HuH-7 (cell line): Measurements from ENCODE around the gene SRM.
"Not testable (repeated sequence)": the region's sequence is repeated elsewhere in the genome, so short reads cannot be mapped to it uniquely, and the experiment has no call there.

Experiments used
- DNase-seq: peaks from one replicate; pipeline ENCODE4 v3.0.0; 2011; ENCODE audit warnings: low spot score

Gene SRM

GRCh38 chr1:11064942-11065341 is 5.1 kb upstream of the SRM start:
- no peak for DNase-seq

DNA sequence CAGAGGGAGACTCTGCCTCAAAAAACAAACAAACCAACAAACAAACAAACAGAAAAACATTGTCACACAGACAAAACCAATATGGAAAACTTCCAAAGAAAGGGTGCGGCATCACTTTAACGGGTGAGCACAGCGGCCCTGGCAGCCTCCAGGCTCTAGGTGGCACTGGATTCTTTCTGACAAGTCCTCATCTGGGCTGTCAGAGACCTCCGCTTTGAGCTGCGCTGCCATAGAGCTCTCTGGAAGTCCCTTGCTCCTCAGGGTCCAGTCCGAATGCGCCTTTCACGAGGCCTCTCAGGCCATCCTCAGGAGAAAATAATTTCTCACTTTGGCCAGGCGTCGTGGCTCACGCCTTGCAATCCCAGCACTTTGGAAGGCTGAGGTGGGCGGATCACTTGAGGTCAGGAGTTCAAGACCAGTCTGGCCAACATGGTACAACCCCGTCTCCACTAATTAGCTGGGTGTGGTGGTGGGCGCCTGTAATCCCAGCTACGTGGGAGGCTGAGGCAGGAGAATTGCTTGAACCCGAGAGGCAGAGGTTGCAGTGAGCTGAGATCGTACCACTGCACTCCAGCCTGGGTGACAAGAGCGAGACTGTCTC is 4.2 kb upstream of the SRM start:
- DNase-seq: not testable (repeated sequence)

DNA sequence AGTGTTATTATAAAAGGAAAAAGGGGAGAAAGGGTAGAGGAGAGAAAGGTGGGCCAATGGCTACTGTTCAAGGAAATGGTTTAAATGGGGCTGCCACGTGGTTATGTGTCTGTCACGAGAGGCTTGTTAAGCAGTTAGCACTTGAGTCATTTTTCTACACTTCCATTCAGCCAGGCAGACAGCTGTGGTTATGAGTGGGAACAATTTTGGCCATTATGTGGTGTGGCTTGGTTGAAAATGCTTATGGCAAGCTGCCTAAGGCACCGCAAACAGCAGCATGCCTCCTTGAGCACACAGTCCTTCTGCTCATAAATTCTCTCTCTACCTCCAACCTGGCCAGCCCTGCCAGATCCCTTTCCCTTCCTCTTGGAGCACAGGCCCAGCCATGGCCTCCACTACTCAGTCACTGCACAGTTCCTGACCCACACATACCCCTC is 3.2 kb upstream of the SRM start:
- no peak for DNase-seq

DNA sequence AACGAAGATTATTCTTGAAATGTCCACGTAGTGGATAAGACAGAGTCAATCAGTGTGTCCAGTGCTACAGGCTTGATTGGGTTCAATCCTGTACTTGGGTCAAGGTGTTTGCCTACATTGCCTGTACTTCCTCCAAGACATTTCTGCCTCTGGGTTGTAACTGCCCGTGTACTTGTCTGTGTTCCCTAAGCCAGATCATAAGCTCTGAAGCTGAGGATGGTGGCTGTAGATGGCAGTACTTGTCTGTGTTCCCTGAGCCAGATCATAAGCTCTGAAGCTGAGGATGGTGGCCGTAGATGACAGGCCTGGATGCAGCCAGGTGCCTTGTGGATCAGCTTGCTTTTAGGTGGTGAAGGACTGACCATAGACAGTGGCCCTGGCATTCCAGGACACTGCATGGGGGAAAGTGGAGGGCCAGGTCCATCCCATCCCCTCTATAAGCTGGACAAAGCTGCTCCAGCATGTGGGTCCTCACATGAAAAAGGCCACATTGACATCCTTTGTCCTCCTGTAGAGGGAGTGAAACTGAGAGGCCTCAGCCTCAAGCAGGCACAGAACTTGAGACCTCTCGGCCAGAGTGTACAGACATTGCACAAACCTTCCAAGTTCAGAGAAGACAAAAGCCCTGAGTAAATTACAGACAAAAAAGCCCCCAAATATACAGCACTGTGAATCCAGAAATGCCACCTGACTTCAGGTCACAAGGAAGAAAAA is 2.0 kb upstream of the SRM start:
- peak; percentile 52 for DNase-seq

GRCh38 chr1:11059155-11059967 is 457 bp downstream of the SRM start:
- DNase-seq: no peak

DNA sequence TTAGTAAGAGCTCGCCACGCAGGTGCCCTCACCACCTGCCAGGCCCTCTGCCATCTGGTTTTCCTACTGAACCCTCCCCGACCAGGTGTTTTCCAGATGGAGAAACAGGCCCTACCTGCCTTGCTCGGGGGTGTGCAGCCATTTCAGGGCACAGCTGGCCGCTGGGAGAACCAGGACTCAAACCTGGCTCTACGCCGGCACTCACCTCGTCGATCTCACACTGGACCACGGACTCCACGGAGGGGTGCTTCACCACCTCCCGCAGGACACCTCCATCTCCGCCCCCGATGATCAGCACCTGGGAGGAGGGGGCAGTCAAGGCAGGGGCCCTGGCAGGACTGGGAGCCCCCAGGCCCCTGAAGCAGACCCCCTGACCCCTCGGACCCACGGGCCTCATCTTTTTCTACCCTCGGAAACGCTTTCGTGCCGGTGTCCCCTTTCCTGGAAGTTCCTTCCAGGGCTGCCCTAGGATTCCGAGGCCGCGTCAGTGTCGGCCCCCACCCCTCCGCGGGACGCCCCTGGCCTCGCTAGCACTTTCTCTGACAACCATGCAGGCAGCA is 1.1 kb downstream of the SRM start:
- DNase-seq: peak; percentile 30

GRCh38 chr1:11058026-11058425 is 1.8 kb downstream of the SRM start:
- DNase-seq: no peak

DNA sequence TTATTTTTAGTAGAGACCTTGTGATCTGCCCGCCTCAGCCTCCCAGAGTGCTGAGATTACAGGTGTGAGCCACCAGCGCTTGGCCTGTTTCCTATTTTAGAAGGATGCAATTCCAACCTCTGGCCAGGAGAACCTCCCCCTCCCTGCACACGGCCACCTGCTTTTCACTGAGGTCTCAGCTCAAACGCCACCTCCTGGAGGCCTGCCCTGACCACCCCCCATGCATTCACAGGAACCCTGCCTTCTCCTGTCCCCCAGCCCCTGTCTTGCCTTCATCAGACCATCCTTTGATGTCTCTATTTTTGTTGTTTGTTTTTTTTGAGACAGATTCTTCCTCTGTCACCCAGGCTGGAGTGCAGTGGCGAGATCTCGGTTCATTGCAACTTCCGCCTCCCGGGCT is 2.3 kb downstream of the SRM start:
- DNase-seq: no peak

DNA sequence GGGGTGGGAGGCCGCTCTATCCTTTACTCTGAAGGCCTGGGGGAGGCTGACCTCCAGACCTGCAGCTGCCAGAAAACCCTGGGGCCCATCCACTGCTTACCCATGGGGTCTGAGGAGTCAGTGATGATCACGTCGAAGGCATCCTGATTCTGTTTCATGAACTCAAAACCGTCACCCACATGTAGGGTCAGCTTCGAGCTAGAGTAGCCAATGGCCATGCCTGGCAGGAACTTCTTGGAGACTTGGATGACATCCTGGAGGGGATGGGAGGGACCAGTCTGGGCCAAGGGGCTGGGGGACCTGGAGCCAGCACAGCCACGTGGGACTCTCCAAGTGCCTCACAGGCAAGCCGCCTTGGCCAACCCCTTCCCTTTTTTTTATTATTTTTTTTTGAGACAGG is 3.3 kb downstream of the SRM start:
- DNase-seq: no peak

DNA sequence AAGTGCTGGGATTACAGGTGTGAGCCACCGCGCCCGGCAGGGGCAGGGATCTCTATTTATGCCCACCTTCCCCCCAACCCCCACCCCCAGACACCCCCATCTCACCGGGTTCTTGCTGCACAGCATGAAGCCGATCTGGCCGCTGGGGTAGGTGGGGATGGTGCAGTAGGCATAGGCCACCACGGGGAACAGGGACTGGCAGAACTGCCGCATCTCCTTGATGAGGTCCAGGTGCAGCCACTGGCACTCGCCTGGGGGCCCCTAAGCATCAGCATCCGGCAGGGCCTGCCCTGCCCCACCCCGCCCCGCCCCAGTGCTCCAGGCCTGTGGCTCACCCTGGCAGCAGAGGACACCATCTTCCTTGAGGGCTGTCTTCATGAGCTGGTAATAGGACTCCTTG is 4.1 kb downstream of the SRM start:
- no peak for DNase-seq

DNA sequence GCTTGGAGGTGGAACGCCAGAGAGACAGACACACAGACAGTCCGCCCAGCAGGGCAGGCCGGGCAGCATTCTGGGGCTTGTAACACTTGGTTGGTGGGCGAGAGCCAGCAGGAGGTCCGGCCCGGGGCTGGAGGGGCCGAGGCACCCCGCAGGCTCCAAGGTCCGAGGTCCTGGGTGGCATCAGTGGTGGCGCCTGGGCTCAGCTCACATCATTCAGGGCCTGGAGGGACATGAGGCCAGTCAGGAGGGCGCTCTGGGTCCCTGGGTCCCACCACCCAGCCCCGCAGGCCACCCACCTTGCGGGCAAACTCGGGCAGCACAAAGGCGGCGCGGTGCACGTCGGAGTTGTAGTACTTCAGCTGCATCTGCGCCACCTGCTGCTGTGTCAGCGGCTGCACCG is 5.2 kb downstream of the SRM start:
- DNase-seq: no peak

DNA sequence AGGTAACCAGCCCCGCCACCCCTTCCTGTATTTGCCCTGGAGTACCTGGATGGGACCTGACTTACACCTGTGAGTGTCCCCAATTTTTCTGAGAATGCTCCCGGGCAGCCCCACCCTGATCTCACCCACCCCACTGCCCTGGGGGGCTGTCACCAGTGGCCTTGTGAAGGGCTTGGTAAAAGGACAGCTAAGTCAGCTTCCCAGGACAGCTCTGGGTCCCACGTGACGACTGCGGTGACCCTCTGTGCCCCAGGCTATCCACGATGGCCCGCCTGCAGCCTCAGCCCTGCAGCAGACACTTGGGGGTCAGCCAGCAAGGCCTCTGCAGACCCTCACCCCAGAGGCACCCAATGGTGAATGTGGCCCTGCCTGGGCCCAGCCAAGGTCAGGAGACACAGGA is 5.6 kb downstream of the SRM start:
- no peak for DNase-seq

- peak; percentile 46 for DNase-seq
Measured at GRCh38 chr1:11053758-11054137, 6.1 kb downstream of the SRM start.

GRCh38 chr1:11052839-11053757 is 6.7 kb downstream of the SRM start:
- no peak for DNase-seq

DNA sequence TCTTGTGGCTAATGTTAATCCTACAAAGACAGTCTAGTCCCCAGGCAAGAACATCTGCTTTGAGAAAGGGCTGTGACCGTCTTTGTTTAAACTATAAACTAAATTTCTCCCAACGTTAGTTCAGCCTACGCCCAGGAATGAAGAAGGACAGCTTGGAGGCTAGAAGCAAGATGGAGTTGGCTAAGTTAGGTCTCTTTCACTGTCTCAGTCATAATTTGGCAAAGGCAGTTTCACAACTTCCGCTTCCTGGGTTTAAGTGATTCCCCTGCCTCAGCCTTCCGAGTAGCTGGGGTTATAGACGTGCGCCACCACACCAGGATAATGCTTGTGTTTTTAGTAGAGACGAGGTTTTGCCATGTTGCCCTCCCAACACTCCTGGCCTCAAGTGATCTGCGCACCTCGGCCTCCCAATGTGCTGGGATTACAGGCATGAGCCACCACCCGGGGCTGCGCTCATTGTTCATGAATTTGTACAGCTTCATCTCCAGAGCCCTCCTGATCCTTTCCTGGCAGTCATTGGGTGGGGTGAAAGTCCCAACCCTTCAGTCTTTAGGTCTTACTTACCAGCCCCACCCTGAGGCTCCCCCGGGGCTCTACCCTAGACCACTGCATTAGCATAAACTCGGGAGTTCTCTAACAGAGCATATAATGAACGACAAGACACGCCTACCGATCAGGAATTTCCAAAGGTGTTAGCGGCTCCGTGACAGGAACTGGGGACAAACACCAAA is 7.9 kb downstream of the SRM start:
- no peak for DNase-seq

GRCh38 chr1:11051121-11051520 is 8.7 kb downstream of the SRM start:
- DNase-seq: not testable (repeated sequence)

GRCh38 chr1:11046625-11047365 is 13.0 kb downstream of the SRM start, which contains the start of gene MASP2:
TSS of gene MASP2 (minus strand) at chr1:11047239. CDS start at chr1:11047207, 32 bp downstream.
- no peak for DNase-seq

DNA sequence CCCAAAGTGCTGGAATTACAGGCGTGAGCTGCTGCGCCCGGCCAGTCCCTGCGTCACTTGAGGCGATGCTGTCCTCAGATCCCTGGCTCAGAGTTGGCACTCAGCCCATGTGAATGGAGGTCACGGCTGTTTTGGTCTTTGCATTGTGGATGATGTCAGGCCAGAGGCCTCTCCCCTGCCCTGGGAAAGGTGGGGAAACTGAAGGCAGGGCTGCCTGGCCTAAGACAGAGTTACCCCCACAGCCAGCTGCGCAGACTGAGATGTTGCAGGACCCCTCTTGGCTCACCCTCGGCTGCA is 13.6 kb downstream of the SRM start:
- DNase-seq: no peak

GRCh38 chr1:11045428-11046269 is 14.2 kb downstream of the SRM start:
- DNase-seq: no peak
